Osteoblast (primary cell): ENCODE results near the gene BCL11B. TPM values are rescaled to one million over a fixed set of nuclear protein-coding genes. Genes with fewer than 3 reads are reported as not detected.

Experiments used
- DNase-seq: peaks from one replicate; pipeline ENCODE4 v3.0.0; 2011; ENCODE audit warnings: low spot score, mixed read lengths; ENCODE audit not compliant: insufficient read length; ENCODE audit errors: missing footprints
- H2AFZ ChIP-seq: 2 replicates; pipeline ENCODE4 v1.6.0; 2011; ENCODE audit warnings: mild to moderate bottlenecking, low read length
- H3K27ac ChIP-seq: 2 replicates; pipeline ENCODE4 v1.5.1; 2011; ENCODE audit warnings: mild to moderate bottlenecking, low read depth, low read length, moderate library complexity
- H3K27me3 ChIP-seq: 2 replicates; pipeline ENCODE4 v1.6.0; 2012; ENCODE audit warnings: mild to moderate bottlenecking, control low read depth, inconsistent platforms, low read length, moderate library complexity; ENCODE audit not compliant: insufficient read depth
- H3K36me3 ChIP-seq: 2 replicates; pipeline ENCODE4 v1.5.1; 2011; ENCODE audit warnings: mild to moderate bottlenecking, low read length, control low read depth, moderate library complexity; ENCODE audit not compliant: insufficient read depth
- H3K4me1 ChIP-seq: 2 replicates; pipeline ENCODE4 v1.5.1; 2011; ENCODE audit warnings: mild to moderate bottlenecking, low read length, control low read depth, moderate library complexity; ENCODE audit not compliant: insufficient read depth
- H3K4me2 ChIP-seq: 2 replicates; pipeline ENCODE4 v1.6.0; 2011; ENCODE audit warnings: mild to moderate bottlenecking, low read length; ENCODE audit not compliant: insufficient read depth
- H3K4me3 ChIP-seq: fragments of 200-600 bp; sonication (generic); 3 replicates; pipeline ENCODE4 v1.5.1; 2012; ENCODE audit warnings: mild to moderate bottlenecking, low read length, inconsistent platforms; ENCODE audit not compliant: insufficient read depth
- H3K79me2 ChIP-seq: 2 replicates; pipeline ENCODE4 v1.6.0; 2012; ENCODE audit warnings: mild to moderate bottlenecking, low read length, control low read depth, inconsistent platforms; ENCODE audit not compliant: insufficient read depth
- H3K9me3 ChIP-seq: 2 replicates; pipeline ENCODE4 v1.5.1; 2011; ENCODE audit warnings: low read depth, low read length, control low read depth
- H4K20me1 ChIP-seq: 2 replicates; pipeline ENCODE4 v1.6.0; 2012; ENCODE audit warnings: mild to moderate bottlenecking, low read length, control low read depth; ENCODE audit not compliant: insufficient read depth
- total RNA-seq: library from RNA; depleted of rRNA; stranded (reverse); fragments of >200 nt; gene quantifications from 2 replicates; pipeline ENCODE4 v1.2.3, GENCODE V29; 2012
- TF ChIP-seq, protein P1 (sequence below): IDR thresholded peaks from 2 replicates; pipeline ENCODE4 v1.5.1; 2011; ENCODE audit warnings: mild to moderate bottlenecking, low read depth, low read length, moderate library complexity; ENCODE audit errors: extremely low read depth

BCL11B gene
- total RNA-seq, 1 donor, result 0.36 TPM

DNA sequence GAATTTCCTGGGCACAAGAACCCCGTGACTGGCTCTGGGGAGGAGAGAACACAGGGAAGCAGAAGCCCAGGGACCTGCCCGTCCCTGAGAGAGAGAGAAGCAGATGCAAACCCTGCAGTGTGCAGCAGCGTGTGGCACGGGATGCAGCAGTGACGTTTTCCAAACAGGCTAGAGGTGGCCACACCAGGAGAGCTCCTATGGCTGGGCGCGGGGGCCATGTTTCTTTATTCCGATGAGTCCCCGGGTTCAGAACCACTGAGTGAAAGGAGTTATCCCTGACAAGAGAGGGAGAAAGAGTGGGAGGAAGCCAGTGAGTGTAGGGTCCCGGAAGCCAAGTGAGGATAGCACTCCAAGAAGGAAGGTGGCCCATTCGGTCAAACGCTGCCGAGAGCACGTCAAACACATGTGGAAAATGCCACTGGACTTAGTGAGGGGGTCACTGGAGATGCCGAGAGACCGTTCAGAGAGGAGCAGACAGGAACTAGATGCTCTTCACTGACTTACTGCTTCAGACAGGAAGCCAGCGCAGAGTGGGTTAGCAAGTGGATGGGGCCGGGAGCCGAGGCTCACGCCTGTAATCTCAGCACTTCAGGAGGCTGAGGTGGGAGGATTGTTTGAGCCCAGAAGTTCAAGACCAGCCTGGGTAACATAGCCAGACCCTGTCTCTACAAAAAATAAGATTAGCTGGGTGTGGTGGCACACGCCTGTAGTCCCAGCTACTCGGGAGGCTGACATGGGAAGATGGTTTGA is 123.0 kb downstream of the BCL11B start:
- H3K9me3 ChIP-seq, result no peaks in the 10 kb centered on the region
- no peaks in the 10 kb centered on the region for H3K79me2 ChIP-seq
- no peaks in the 10 kb centered on the region for H3K4me1 ChIP-seq
- no peak overlapping the region for H3K4me2 ChIP-seq
- DNase-seq, result no peak
- TF ChIP-seq, protein P1, sequence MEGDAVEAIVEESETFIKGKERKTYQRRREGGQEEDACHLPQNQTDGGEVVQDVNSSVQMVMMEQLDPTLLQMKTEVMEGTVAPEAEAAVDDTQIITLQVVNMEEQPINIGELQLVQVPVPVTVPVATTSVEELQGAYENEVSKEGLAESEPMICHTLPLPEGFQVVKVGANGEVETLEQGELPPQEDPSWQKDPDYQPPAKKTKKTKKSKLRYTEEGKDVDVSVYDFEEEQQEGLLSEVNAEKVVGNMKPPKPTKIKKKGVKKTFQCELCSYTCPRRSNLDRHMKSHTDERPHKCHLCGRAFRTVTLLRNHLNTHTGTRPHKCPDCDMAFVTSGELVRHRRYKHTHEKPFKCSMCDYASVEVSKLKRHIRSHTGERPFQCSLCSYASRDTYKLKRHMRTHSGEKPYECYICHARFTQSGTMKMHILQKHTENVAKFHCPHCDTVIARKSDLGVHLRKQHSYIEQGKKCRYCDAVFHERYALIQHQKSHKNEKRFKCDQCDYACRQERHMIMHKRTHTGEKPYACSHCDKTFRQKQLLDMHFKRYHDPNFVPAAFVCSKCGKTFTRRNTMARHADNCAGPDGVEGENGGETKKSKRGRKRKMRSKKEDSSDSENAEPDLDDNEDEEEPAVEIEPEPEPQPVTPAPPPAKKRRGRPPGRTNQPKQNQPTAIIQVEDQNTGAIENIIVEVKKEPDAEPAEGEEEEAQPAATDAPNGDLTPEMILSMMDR, result no peak
- no peaks in the 10 kb centered on the region for H3K36me3 ChIP-seq
- H2AFZ ChIP-seq, result no peak overlapping the region
- no peaks in the 10 kb centered on the region for H4K20me1 ChIP-seq
- H3K27ac ChIP-seq, result no peak overlapping the region
- no peaks in the 10 kb centered on the region for H3K27me3 ChIP-seq
- H3K4me3 ChIP-seq, result no peak overlapping the region

DNA sequence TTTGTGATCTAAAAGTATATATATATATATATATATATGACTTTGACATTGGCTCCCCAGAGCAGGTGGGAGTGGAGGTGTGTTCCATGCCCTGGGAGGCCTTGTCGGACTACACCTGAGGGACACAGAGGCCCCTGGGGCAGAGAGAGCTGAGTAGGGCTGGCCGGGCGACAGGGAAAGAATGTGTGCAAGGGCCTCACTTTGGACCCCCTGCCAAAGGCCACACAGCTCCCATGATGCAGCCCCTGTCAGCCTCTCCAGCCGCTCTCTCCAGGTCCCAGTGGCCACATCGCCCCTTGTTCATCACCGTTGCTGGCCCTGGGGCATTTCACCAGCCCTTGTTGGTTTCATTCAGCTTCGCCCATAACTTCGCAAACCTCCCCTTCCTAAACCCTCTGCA is 123.9 kb downstream of the BCL11B start:
- H2AFZ ChIP-seq, result no peak overlapping the region
- no peaks in the 10 kb centered on the region for H3K79me2 ChIP-seq
- no peak overlapping the region for H3K4me2 ChIP-seq
- no peaks in the 10 kb centered on the region for H3K36me3 ChIP-seq
- no peak overlapping the region for H3K4me3 ChIP-seq
- H3K27me3 ChIP-seq, result no peaks in the 10 kb centered on the region
- TF ChIP-seq, protein P1, result no peak
- H3K9me3 ChIP-seq, result no peaks in the 10 kb centered on the region
- no peak overlapping the region for H3K27ac ChIP-seq
- no peaks in the 10 kb centered on the region for H3K4me1 ChIP-seq
- DNase-seq, result no peak
- no peaks in the 10 kb centered on the region for H4K20me1 ChIP-seq

DNA sequence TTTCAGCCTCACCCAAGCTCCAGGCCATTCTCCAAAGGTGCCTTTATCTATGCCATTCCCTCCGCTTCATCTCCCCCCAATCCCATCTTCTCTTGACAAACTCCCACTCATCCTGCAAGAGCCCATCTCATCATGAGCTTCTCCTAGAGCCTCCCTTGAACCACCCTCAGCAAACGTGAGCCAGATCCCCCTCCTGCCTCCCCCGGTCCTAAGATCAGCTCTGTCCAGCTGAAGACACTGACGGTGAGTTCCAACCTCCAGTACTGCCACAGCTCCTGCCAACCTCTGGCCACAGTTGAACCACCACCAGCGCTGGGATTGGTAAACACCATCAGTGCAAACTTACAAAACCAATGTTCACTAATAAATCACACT is 124.6 kb downstream of the BCL11B start:
- H3K79me2 ChIP-seq, result no peaks in the 10 kb centered on the region
- no peaks in the 10 kb centered on the region for H4K20me1 ChIP-seq
- no peak overlapping the region for H3K4me2 ChIP-seq
- no peaks in the 10 kb centered on the region for H3K9me3 ChIP-seq
- H3K27ac ChIP-seq, result no peak overlapping the region
- TF ChIP-seq, protein P1, result no peak
- no peaks in the 10 kb centered on the region for H3K36me3 ChIP-seq
- peak; percentile 60 for DNase-seq
- H2AFZ ChIP-seq, result no peak overlapping the region
- H3K4me1 ChIP-seq, result no peaks in the 10 kb centered on the region
- H3K4me3 ChIP-seq, result no peak overlapping the region
- no peaks in the 10 kb centered on the region for H3K27me3 ChIP-seq

DNA sequence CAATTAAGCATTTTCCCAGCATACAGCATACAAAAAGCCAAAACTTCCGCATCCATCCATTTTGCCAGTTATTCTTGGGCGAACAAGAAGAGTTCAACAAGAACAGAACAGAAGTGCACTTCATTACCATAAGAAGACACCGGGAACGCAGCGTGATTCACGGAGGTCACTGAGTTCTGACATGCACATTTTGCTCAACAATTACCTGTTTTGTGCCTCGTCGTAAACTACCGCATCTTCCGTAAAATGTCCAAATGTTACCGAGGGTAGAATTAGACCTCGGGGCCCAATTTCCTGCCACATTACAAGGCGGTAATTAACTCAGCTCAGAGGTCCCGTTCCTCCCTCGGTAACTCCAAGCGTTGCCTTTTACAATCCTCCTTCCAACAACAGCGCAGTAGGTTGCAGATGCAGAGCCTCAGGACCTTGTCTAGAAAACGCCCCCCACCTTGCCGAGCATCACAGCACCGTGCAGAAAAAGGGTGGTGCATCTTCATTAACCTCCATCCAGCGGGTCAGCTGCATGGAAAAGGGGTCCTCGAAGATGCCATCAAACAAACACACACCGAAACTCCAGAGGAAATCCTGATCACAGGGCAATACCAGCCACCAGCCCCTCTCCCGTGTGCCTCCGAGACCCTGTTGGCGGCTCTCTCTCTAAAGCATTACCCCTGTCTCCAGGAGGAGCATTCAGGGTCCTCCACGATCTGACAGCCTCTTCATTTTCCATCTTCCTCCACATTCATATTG is 125.2 kb downstream of the BCL11B start:
- H4K20me1 ChIP-seq, result no peaks in the 10 kb centered on the region
- no peaks in the 10 kb centered on the region for H3K9me3 ChIP-seq
- TF ChIP-seq, protein P1, result no peak
- H2AFZ ChIP-seq, result no peak overlapping the region
- H3K4me2 ChIP-seq, result no peak overlapping the region
- DNase-seq, result peak; percentile 68
- H3K79me2 ChIP-seq, result no peaks in the 10 kb centered on the region
- H3K27me3 ChIP-seq, result no peaks in the 10 kb centered on the region
- H3K27ac ChIP-seq, result no peak overlapping the region
- no peaks in the 10 kb centered on the region for H3K4me1 ChIP-seq
- no peaks in the 10 kb centered on the region for H3K36me3 ChIP-seq
- no peak overlapping the region for H3K4me3 ChIP-seq
